ENCODE data around the gene ABHD14A. TPM values are rescaled to one million over a fixed set of nuclear protein-coding genes. Genes with fewer than 3 reads are reported as not detected.

ABHD14A gene
- total and polyA plus RNA-seq, 2 donors (not counting 1 experiment from before 2014, with no cell fraction given): 5.1 to 10.2 TPM

DNA sequence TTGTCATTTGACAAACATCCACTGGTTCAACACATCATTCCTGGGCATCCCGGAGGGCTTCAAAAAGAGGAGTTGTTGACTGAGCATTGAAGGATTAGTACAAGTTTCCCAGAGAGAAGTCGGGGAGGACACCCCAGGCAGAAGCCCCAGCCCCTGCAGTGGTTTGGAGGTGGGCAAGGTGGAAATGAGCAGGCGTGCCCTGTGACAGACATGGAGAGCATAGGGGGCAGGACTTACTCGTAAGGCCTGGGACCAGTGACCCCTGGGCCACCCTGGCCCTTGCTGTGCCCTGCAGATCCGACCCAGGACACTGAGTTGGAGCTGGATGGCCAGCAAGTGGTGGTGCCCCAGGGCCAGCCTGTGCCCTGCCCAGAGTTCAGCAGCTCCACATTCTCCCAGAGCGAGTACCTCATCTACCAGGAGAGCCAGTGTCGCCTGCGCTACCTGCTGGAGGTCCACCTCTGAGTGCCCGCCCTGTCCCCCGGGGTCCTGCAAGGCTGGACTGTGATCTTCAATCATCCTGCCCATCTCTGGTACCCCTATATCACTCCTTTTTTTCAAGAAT, 26.8 kb upstream of the ABHD14A start:
- Histone ChIP-seq H2AFZ (ENCODE audit: low read length) (no peak overlapping the region), H3K27me3 (ENCODE audit: control insufficient read depth, insufficient read depth, low read length) (no peaks in the 10 kb centered on the region), H3K4me2 (ENCODE audit: extremely low read depth, insufficient read depth, low read length) (no peak overlapping the region), H3K9ac (ENCODE audit: insufficient read depth, low read length) (no peak overlapping the region), H3K9me3 (ENCODE audit: control insufficient read depth, insufficient read depth, low read depth, low read length) (no peaks in the 10 kb centered on the region), H3K36me3 (ENCODE audit: control insufficient read depth, insufficient read depth, low read length) (peaks cover 3% of the 10 kb centered on the region), H3K4me1 (ENCODE audit: control insufficient read depth, extremely low read depth, insufficient read depth, low read length) (peaks cover 3% of the 10 kb centered on the region), H4K20me1 (ENCODE audit: control insufficient read depth, extremely low read depth, insufficient read depth, low read length) (no peaks in the 10 kb centered on the region), H3K79me2 (ENCODE audit: control insufficient read depth, insufficient read depth, low read length) (no peaks in the 10 kb centered on the region), H3K27ac (ENCODE audit: insufficient read depth, low read length) (no peak overlapping the region), H3K4me3 (replicated peaks in 1 of 4; ENCODE audit: control extremely low read depth in 1 of 4, insufficient read depth in 1 of 4, low read depth in 3 of 4, low read length in 4 of 4) (no peak overlapping the region)
- TF ChIP-seq EZH2 (IDR thresholded peaks at IDR 0.05; ENCODE audit: low read length, missing control alignments): no peak
- TF ChIP-seq, protein P1, sequence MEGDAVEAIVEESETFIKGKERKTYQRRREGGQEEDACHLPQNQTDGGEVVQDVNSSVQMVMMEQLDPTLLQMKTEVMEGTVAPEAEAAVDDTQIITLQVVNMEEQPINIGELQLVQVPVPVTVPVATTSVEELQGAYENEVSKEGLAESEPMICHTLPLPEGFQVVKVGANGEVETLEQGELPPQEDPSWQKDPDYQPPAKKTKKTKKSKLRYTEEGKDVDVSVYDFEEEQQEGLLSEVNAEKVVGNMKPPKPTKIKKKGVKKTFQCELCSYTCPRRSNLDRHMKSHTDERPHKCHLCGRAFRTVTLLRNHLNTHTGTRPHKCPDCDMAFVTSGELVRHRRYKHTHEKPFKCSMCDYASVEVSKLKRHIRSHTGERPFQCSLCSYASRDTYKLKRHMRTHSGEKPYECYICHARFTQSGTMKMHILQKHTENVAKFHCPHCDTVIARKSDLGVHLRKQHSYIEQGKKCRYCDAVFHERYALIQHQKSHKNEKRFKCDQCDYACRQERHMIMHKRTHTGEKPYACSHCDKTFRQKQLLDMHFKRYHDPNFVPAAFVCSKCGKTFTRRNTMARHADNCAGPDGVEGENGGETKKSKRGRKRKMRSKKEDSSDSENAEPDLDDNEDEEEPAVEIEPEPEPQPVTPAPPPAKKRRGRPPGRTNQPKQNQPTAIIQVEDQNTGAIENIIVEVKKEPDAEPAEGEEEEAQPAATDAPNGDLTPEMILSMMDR (conservative IDR thresholded peaks at IDR 0.05 in 1 of 2, IDR thresholded peaks at IDR 0.05 in 1 of 2; ENCODE audit: low read depth in 1 of 2, low read length in 2 of 2): no peak
- DNase-seq (ENCODE audit: low read depth in 2 of 2): no peak

GRCh38 chr3:51949121-51949520, 25.7 kb upstream of the ABHD14A start:
- TF ChIP-seq, protein P1 (conservative IDR thresholded peaks at IDR 0.05 in 1 of 2, IDR thresholded peaks at IDR 0.05 in 1 of 2; ENCODE audit: low read depth in 1 of 2, low read length in 2 of 2): no peak
- no peak for TF ChIP-seq EZH2 (IDR thresholded peaks at IDR 0.05; ENCODE audit: low read length, missing control alignments)
- no peak overlapping the region for H2AFZ ChIP-seq (ENCODE audit: low read length)
- H3K4me1 ChIP-seq (ENCODE audit: control insufficient read depth, extremely low read depth, insufficient read depth, low read length): no peaks in the 10 kb centered on the region
- H3K4me2 ChIP-seq (ENCODE audit: extremely low read depth, insufficient read depth, low read length): no peak overlapping the region
- no peak overlapping the region for H3K9ac ChIP-seq (ENCODE audit: insufficient read depth, low read length)
- H4K20me1 ChIP-seq (ENCODE audit: control insufficient read depth, extremely low read depth, insufficient read depth, low read length): no peaks in the 10 kb centered on the region
- DNase-seq (ENCODE audit: low read depth in 2 of 2): no peak
- no peak overlapping the region for H3K27ac ChIP-seq (ENCODE audit: insufficient read depth, low read length)
- H3K9me3 ChIP-seq (ENCODE audit: control insufficient read depth, insufficient read depth, low read depth, low read length): no peaks in the 10 kb centered on the region
- no peak overlapping the region for H3K4me3 ChIP-seq (replicated peaks in 1 of 4; ENCODE audit: control extremely low read depth in 1 of 4, insufficient read depth in 1 of 4, low read depth in 3 of 4, low read length in 4 of 4)
- H3K36me3 ChIP-seq (ENCODE audit: control insufficient read depth, insufficient read depth, low read length): peaks cover 3% of the 10 kb centered on the region
- H3K79me2 ChIP-seq (ENCODE audit: control insufficient read depth, insufficient read depth, low read length): no peaks in the 10 kb centered on the region
- no peaks in the 10 kb centered on the region for H3K27me3 ChIP-seq (ENCODE audit: control insufficient read depth, insufficient read depth, low read length)

- H3K9ac ChIP-seq (ENCODE audit: insufficient read depth, low read length): no peak overlapping the region
- no peaks in the 10 kb centered on the region for H3K4me1 ChIP-seq (ENCODE audit: control insufficient read depth, extremely low read depth, insufficient read depth, low read length)
- no peak for DNase-seq (ENCODE audit: low read depth in 2 of 2)
- TF ChIP-seq, protein P1 (conservative IDR thresholded peaks at IDR 0.05 in 1 of 2, IDR thresholded peaks at IDR 0.05 in 1 of 2; ENCODE audit: low read depth in 1 of 2, low read length in 2 of 2): no peak
- TF ChIP-seq EZH2 (IDR thresholded peaks at IDR 0.05; ENCODE audit: low read length, missing control alignments): no peak
- H4K20me1 ChIP-seq (ENCODE audit: control insufficient read depth, extremely low read depth, insufficient read depth, low read length): no peaks in the 10 kb centered on the region
- no peaks in the 10 kb centered on the region for H3K9me3 ChIP-seq (ENCODE audit: control insufficient read depth, insufficient read depth, low read depth, low read length)
- H3K27me3 ChIP-seq (ENCODE audit: control insufficient read depth, insufficient read depth, low read length): peaks cover 5% of the 10 kb centered on the region
- no peaks in the 10 kb centered on the region for H3K79me2 ChIP-seq (ENCODE audit: control insufficient read depth, insufficient read depth, low read length)
- no peak overlapping the region for H3K4me3 ChIP-seq (replicated peaks in 1 of 4; ENCODE audit: control extremely low read depth in 1 of 4, insufficient read depth in 1 of 4, low read depth in 3 of 4, low read length in 4 of 4)
- no peak overlapping the region for H3K27ac ChIP-seq (ENCODE audit: insufficient read depth, low read length)
- peaks cover 3% of the 10 kb centered on the region for H3K36me3 ChIP-seq (ENCODE audit: control insufficient read depth, insufficient read depth, low read length)
- no peak overlapping the region for H2AFZ ChIP-seq (ENCODE audit: low read length)
- no peak overlapping the region for H3K4me2 ChIP-seq (ENCODE audit: extremely low read depth, insufficient read depth, low read length)
Observed at GRCh38 chr3:51950899-51951298, 24.0 kb upstream of the ABHD14A start.

Data from fibroblast of lung (primary cell).